NCI-H2227 (cell line): ENCODE measurements around the gene ALG1L2.
"Not testable (repeated sequence)": the region's sequence is repeated elsewhere in the genome, so short reads cannot be mapped to it uniquely, and the experiment has no call there.

Source experiments
- DNase-seq: peaks from one replicate; lab custom pipeline; 2025; ENCODE audit not compliant: unreplicated experiment; lab: John Stamatoyannopoulos, UW

The ALG1L2 gene

DNA sequence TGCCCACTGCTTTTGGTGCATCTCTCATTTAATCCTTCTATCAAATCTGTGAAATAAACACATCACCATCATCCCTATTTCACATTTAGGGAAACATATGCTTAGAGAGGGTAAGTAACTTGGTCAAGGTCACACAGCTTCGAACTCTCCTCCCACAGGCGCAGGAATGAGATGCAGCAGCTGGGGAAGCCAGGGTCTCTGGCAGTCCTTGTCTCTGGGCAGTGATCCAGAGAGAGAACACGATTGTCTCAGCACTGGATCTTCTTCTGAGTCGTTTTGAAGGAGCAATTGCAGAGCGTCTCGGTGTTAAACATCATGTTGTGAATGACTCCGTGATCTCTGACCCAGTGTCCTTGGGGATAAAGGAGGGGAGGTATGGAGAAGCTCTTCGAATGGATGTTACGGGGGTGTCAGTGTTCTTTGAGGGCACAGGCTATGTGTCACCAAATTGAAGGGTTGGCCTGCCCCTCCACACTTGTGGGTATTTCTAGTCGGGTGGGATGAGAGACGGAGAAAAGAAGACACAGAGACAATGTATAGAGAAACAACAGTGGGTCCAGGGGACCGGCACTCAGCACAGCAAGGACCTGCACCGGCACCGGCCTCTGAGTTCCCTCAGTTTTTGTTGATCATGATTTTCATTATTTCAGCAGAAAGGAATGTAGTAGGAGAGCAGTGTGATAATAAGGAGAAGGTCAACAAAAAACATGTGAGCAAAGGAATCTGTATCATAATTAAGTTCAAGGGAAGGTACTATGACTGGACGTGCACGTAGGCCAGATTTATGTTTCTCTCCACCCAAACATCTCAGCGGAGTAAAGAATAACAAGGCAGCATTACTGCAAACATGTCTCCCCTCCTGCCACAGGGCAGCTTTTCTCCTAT, 41.5 kb downstream of the ALG1L2 start:
- DNase-seq = not testable (repeated sequence)

DNA sequence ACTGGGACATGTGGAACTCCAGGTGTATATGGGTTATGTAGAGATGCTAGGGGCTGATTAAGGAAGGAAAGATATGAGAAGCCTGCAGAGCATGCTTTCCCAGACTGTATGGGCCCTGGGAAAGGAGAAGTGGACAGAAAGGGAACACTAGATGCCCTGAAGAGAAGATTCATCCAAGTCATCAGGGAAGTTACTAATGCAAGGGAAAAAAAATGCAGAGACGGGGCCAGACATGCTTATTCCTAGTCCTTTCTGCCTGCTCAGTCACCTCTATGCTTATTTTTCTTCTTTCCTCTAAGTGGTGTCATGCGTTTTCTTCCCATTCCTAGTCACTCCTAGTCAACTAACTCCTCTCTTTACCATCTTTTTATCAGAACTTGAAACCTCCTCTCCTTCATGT, 43.8 kb downstream of the ALG1L2 start:
- DNase-seq = not testable (repeated sequence)

DNA sequence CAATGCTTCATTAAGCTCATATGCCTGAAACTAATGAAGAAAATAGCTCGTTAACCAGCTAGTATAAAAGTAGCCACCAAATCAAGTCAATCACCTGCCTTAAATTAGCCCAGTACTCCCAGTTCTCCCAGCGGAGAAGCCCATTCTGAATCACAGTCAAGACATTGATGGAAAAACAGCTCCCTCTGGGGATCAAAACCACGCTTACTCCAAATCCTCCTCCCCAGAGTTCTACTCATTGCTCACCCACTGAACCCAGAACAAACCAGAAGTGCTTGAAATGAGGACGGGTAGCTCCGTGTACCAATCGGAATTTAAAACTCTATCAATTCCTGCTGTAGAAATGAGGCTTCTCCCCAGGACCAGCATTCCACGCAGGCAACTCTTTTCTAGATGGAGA, 54.7 kb downstream of the ALG1L2 start:
- not testable (repeated sequence) for DNase-seq

DNA sequence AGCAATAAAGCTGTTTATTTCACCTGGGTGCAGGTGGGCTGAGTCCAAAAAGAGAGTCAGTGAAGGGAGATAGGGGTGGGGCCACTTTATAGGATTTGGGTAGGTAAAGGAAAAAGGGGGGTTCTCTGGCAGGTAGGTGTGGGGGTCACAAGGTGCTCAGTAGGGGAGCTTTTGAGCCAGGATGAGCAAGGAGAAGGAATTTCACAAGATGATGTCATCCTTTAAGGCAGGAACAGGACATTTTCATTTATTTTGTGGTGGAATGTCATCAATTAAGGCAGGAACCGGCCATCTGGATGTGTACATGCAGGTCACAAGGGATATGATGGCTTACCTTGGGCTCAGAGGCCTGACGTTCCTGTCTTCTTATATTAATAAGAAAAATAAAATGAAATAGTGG, 56.1 kb downstream of the ALG1L2 start:
- DNase-seq = not testable (repeated sequence)

DNA sequence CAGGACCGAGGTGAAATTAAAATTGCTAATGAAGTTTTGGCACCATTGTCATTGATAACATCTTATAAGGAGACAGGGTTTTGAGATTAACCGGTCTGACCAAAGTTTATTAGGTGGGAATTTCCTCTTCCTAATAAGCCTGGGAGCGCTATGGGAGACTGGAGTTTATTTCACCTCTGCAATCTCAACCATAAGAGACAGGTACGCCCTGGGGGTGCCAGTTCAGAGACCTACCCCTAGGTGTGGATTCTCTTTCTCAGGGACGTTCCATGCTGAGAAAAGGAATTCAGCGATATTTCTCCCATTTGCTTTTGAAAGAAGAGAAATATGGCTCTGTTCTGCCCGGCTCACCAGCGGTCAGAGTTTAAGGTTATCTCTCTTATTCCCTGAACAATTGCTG, 57.4 kb downstream of the ALG1L2 start:
- not testable (repeated sequence) for DNase-seq

DNA sequence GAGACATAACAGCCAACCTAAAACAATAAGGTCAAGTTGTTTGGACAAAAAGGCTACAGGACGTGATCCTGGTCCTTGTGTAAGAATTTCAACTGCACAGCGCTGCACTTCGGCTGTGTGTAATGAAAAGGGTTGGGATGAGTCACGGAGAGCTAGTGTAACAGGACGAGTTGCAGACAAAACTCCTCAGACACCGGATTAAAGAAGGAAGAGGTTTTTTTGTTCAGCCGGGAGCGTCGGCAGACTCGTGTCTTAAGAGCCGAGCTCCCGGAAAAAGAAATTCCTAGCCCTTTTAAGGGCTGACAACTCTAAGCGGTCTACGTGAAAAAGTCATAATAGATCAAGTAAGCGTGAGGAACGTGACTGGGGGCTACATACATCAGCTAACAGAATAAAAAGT, 59.1 kb downstream of the ALG1L2 start:
- not testable (repeated sequence) for DNase-seq

DNA sequence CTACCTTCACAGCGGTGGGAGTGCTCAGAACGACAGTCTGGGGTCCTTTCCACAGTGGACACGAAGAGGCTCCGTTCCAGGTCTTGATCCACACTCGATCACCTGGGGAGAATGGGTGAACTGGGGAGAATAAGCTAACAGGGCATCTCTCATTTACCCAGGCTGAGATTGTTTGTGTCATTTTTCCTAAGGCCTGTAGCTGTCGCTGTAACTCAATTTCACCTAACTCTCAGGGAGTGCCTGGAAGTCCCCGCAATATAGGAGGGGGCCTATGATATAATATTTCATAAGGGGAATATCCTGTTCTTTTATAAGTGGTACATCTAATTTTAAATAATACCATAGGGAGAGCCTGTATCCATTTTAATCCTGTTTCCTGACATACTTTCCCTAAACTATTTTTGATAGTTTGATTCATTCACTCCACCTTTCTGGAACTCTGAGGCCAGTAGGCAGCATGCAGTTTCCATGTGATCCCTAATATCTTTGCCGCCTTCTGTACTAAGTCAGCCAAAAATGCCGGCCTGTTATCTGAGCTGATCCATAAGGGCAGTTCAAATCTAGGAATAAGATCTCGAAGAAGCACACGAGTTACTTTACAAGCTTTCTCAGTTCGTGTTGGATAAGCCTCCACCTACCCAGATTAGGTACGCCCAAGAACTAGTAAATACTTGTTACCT, 62.2 kb downstream of the ALG1L2 start:
- not testable (repeated sequence) for DNase-seq

DNA sequence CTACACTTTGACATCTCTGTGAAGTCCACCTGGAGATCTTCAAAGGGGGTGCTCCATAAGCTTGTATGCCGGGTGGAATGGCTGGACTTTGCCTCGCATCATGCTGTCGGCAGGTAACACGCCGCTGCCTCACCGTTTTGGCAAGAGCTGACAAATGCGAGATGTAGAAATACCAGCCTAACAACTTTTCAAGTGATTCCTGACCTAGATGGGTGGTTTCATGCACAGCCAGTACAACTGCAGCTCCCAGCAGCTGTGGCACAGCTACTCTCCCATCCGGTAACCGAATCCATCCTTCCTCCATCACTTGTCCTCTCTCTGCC, 62.7 kb downstream of the ALG1L2 start:
- not testable (repeated sequence) for DNase-seq

DNA sequence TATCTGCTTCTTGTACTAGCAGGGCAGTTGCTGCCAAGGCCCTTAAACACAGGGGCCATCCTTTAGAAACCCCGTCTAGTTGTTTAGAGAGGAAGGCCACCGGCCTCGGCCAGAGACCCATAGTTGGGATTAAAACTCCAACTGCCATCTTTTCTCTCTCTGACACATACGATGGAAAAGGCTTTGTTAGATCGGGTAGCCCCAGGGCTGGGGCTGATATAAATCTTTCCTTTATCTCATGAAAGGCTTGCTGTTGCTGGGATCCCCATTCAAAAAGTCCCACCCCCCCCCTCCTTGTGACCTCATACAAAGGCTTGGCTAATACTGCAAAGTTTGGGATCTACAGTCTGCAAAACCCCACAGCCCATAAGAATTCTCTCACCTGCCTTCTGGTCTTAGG, 63.8 kb downstream of the ALG1L2 start:
- DNase-seq = not testable (repeated sequence)

DNA sequence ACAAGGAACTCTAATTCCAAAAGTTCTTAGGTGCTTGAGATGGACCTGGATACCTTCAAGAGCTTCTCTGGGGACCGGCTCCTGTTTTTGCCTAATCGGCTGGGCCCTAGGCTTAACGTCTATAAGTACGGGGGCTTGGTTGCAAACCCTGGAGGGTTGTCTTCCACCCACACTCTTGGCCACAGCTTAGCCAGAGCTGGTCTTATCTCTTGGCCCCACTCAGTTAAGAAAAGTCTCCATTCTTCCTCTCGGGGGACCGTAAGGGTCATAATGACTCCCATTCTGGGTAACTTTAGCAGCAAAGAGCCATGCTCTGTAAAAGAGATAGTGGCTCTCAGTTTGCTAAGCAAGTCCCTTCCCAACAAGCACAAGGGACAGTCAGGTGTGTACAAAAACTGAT, 64.8 kb downstream of the ALG1L2 start:
- DNase-seq = not testable (repeated sequence)
